Activated CD4-positive, alpha-beta T cell treated with anti-CD3 and anti-CD28 coated beads for 36 hours (primary cell): ENCODE data around the gene CDIPT. TPM values are rescaled to one million over a fixed set of nuclear protein-coding genes. Genes with fewer than 3 reads are reported as not detected.

Experiments
- ATAC-seq: fragments of 200-7000 bp; cut with Tn5 transposase; one replicate; pipeline ENCODE4 v1.10.0; 2021; ENCODE audit warnings: mild to moderate bottlenecking, moderate library complexity
- CTCF ChIA-PET: fragments of 350-600 bp; sonication (Branson Sonifier 250); formaldehyde crosslinking; loops from one replicate; lab custom pipeline; 2021; ENCODE audit warnings: antibody characterized with exemption; lab: Charles Lee
- POLR2A ChIA-PET: fragments of 350-600 bp; sonication (Branson Sonifier 250); formaldehyde crosslinking; loops from one replicate; lab custom pipeline; 2021; ENCODE audit warnings: antibody characterized with exemption, inconsistent platforms; lab: Charles Lee
- DNase-seq: peaks from one replicate; pipeline ENCODE4 v3.0.0-alpha.2; 2020
- H3K27ac Mint-ChIP-seq: one replicate; pipeline ENCODE4 v1.8.0; 2021; ENCODE audit warnings: mixed read lengths
- H3K27me3 Mint-ChIP-seq: one replicate; pipeline ENCODE4 v1.8.0; 2021; ENCODE audit warnings: mixed read lengths
- H3K36me3 Mint-ChIP-seq: one replicate; pipeline ENCODE4 v1.8.0; 2021; ENCODE audit warnings: low read depth, mixed read lengths
- H3K4me1 Mint-ChIP-seq: one replicate; pipeline ENCODE4 v1.8.0; 2021; ENCODE audit warnings: mixed read lengths
- H3K4me3 Mint-ChIP-seq: one replicate; pipeline ENCODE4 v1.8.0; 2021; ENCODE audit warnings: mild to moderate bottlenecking, moderate library complexity, mixed read lengths
- H3K9me3 Mint-ChIP-seq: one replicate; pipeline ENCODE4 v1.8.0; 2021; ENCODE audit warnings: low read depth, mixed read lengths
- intact Hi-C, 2 experiments: fragments of 100-400 bp; cut with DNase I in 1 of 2; cut with micrococcal nuclease in 1 of 2; formaldehyde crosslinking; loops; one replicate each; pipeline versions ENCODE4 v1.14.2 to v1.15.1; 2022 to 2024; cut with DNase I, micrococcal nuclease
- total RNA-seq, 2 experiments: library from RNA; stranded (reverse); gene quantifications; one replicate each; pipeline ENCODE4 v1.2.3, GENCODE V29; 2021

The CDIPT gene
- total RNA-seq, 2 experiments from 2014 or later = 35.1 to 50.0 TPM

DNA sequence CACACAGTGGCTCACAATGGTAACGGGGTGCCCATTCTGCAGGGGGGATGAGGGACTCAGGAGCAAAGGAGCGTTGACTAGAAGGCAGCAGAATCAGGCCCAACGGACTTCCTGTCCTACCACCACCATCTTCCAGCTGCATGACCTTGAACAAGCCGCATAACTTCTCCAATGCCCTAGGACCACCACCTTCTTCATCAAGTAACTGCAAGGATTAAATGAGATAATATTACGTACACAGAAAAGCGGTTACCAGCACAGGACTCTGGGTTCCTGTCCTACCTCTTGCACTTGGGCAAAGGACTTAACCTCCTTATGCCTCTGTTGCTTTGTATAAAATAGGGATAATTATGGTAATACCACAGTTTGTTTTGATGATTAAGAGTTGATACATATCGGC is 41.9 kb upstream of the CDIPT start:
- Mint-ChIP-seq H3K4me3 (no peak overlapping the region), H3K36me3 (peaks cover 6% of the 10 kb centered on the region), H3K9me3 (no peaks in the 10 kb centered on the region), H3K27ac (no peak overlapping the region), H3K4me1 (peaks cover 9% of the 10 kb centered on the region), H3K27me3 (no peaks in the 10 kb centered on the region)
- intact Hi-C loops = no loop called here
- DNase-seq (no peak), ATAC-seq (no peak)
- POLR2A ChIA-PET = no interaction called here
- CTCF ChIA-PET = no interaction called here

DNA sequence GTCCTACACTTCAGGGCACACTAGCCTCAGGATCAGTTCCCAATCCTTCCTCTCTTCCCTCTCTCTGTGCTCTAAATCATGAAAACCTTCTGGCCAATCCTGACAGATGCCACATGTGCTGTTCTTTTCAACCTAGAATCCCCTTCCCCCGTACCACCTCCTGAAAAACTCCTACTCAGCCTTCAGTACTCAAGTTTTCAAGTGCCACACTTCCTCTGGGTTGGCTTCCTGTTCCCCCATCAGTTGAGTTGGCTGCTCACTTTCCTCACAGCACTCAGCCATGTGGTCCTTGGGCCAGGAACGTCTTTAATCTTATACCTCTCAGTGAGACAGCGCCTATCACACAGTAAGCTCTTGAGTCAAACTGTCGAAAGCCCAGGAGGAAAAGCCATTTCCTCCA is 40.6 kb upstream of the CDIPT start:
- Mint-ChIP-seq H3K27me3 (peaks cover 2% of the 10 kb centered on the region), H3K27ac (no peak overlapping the region), H3K9me3 (no peaks in the 10 kb centered on the region), H3K4me1 (peaks cover 11% of the 10 kb centered on the region), H3K4me3 (no peak overlapping the region), H3K36me3 (peaks cover 3% of the 10 kb centered on the region)
- ChIA-PET POLR2A (interaction anchor here (0.7 kb wide), 1 partner anchor 32 kb away, joined by 4 read pairs; no protein-coding TSS in a partner anchor), CTCF (no interaction called here)
- intact Hi-C loops = no loop called here
- DNase-seq (no peak), ATAC-seq (no peak)

DNA sequence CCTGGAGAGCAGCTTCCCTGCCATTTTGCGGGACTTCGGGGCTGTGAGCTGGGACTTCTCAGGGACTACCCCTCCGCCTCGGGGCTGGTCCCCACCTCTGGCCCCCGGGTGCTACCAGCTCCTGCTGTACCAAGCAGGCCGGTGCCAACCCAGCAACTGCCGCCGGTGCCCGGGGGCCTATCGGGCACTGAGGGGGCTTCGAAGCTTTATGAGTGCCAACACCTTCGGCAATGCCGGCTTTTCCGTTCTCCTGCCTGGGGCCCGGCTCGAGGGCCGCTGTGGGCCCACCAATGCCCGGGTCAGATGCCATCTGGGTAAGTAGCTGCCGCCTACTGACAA is 38.5 kb upstream of the CDIPT start:
- Mint-ChIP-seq H3K27ac (no peak overlapping the region), H3K9me3 (no peaks in the 10 kb centered on the region), H3K36me3 (peaks cover 3% of the 10 kb centered on the region), H3K27me3 (peaks cover 18% of the 10 kb centered on the region), H3K4me1 (peaks cover 13% of the 10 kb centered on the region), H3K4me3 (peak overlapping the region; percentile 26)
- ChIA-PET POLR2A (interaction anchor here (0.8 kb wide), 1 partner anchor 11 kb away, joined by 3 read pairs; no protein-coding TSS in a partner anchor), CTCF (interaction anchor here (0.9 to 1.5 kb wide), 2 partner anchors 15 to 72 kb away, joined by 3 read pairs; no protein-coding TSS in a partner anchor)
- no peak for DNase-seq
- intact Hi-C loops = no loop called here
- ATAC-seq = no peak

DNA sequence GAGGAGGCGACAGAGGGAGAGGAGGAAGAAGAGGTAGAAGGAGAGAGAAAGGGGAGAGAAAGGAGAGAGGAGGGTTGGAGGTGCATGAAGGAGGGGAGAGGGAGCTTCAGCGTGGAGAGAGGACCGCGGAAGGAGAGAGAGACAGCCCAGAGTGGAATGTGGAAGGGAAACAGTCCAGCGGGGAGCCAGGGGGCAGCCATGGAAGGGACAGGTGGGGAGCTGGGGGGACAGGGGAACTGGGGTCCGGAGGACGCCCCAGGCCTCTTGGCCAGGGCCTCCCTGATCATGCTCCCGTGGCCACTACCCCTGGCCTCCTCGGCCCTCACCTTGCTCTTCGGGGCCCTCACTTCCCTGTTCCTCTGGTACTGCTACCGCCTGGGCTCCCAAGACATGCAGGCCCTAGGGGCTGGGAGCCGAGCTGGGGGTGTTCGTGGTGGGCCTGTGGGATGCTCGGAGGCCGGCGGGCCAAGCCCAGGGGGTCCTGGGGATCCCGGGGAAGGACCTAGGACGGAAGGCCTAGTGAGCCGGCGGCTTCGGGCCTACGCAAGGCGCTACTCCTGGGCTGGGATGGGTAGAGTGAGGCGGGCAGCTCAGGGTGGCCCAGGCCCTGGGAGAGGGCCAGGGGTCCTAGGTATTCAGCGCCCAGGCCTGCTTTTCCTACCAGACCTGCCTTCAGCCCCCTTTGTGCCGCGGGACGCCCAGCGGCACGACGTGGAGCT is 38.0 kb upstream of the CDIPT start:
- intact Hi-C loops = loop anchor here (1.0 kb wide), 7 partner anchors 24 to 191 kb away; partner anchors contain the start of genes KCTD13 (in 2 of the 2), CDIPT (in 1 of the 2), HIRIP3 (in 1 of the 2) and TAOK2 (in 1 of the 2)
- CTCF ChIA-PET = interaction anchor here (0.6 to 2.0 kb wide), 8 partner anchors 15 to 130 kb away, joined by 3 to 9 read pairs (median 3); partner anchors contain the start of gene TLCD3B
- ATAC-seq (no peak), DNase-seq (no peak)
- peaks cover 13% of the 10 kb centered on the region for H3K4me1 Mint-ChIP-seq
- no peaks in the 10 kb centered on the region for H3K9me3 Mint-ChIP-seq
- POLR2A ChIA-PET = no interaction called here
- H3K4me3 Mint-ChIP-seq = peak overlapping the region; percentile 74
- no peaks in the 10 kb centered on the region for H3K36me3 Mint-ChIP-seq
- H3K27ac Mint-ChIP-seq = no peak overlapping the region
- peaks cover 21% of the 10 kb centered on the region for H3K27me3 Mint-ChIP-seq

DNA sequence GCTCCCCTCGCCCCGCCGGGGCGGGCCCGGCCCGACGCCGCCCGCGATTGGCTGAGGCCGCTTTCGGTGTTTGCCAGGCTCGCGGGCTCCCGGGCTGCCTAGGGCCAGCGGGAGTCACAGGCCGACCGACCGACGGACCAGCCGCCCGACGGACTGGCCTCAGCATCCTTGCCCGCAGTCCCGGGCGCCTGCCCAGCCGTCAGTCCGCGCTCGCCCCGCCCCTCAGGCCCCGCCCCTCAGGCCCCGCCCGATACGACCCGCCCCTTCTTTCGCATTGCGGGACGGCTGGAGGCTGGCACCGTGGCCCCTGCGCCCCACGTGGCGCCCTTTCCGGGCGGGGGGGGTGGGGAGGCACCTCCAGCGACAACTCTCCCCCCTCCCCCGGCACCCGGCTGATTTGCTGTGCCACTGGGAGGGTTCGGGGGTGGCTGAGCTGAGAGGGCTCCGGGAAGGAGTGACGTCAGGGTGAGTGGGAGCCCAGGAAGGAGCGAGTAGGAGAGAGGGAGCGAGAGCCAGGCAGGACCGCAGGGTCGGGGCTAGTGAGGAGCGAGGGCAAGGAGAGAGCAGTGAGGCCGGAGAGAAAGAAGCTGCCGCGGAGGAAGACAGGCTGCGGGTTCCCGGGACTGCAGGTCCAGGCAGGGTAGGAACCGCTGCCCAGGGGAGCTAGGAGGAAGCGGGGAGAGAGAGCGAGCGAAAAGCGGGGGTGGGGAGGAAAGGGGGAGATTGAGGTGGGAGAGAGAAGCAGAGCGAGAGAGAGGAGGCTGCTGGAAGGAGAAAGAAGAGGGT is 37.3 kb upstream of the CDIPT start, which contains the start of gene ASPHD1:
Gene ASPHD1 (plus strand): TSS at position 387 of the 786 bp plus-strand sequence. CDS start 484 bp downstream, outside the sequence.
- no peaks in the 10 kb centered on the region for H3K9me3 Mint-ChIP-seq
- H3K4me1 Mint-ChIP-seq = peaks cover 13% of the 10 kb centered on the region
- POLR2A ChIA-PET = interaction anchor here (1.6 kb wide), 1 partner anchor 73 kb away, joined by 4 read pairs; the partner anchor contains the start of gene TAOK2
- peak within 1 kb of the TSS; percentile 74 for H3K4me3 Mint-ChIP-seq
- CTCF ChIA-PET = interaction anchor here (0.6 to 2.0 kb wide), 9 partner anchors 16 to 200 kb away, joined by 3 to 9 read pairs (median 3); partner anchors contain the start of gene TLCD3B
- H3K27ac Mint-ChIP-seq = peak within 1 kb of the TSS; percentile 38
- H3K36me3 Mint-ChIP-seq = no peaks in the 10 kb centered on the region
- intact Hi-C loops = loop anchor here (1.0 kb wide), 7 partner anchors 23 to 192 kb away; partner anchors contain the start of genes KCTD13 (in 2 of the 2), CDIPT (in 1 of the 2), HIRIP3 (in 1 of the 2) and TAOK2 (in 1 of the 2)
- DNase-seq (peak; percentile 84), ATAC-seq (peak; percentile 92)
- H3K27me3 Mint-ChIP-seq = peaks cover 21% of the 10 kb centered on the region

DNA sequence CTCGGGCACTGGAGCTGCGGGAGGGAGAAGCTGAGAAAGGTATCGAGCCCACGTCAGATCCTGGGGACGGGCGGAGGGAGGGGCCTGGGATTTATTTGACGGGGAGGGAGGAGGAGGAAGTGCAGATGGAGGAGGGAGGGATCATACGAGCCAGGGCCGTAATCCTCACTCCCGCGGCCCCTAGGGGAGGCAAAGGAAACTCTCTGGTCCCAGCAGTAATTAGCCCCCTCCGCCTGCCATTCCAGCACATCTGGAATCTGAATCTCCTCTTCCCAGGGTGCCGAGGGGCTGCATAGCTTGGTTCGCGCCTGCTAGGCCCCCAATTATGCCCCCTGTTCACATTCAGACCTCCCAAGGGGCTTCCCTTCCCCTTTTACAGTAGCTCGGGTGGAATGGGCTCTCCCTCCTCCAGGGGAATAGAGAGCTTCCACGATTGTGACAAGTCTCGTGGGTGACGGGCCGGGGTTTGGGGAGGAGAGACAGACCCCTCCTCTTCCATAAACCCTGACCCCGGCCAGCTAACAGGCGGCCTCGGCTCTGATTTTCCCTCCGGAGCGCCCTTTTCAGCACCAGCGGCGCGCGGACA is 36.6 kb upstream of the CDIPT start, which contains the start of gene SEZ6L2:
Gene SEZ6L2 (minus strand): TSS at position 35 of the 586 bp plus-strand sequence. CDS start 531 bp downstream, outside the sequence.
- no peaks in the 10 kb centered on the region for H3K36me3 Mint-ChIP-seq
- H3K27me3 Mint-ChIP-seq = peaks cover 21% of the 10 kb centered on the region
- H3K4me3 Mint-ChIP-seq = peak within 1 kb of the TSS; percentile 74
- CTCF ChIA-PET = interaction anchor here (0.6 to 2.0 kb wide), 7 partner anchors 22 to 266 kb away, joined by 3 to 9 read pairs (median 3); partner anchors contain the start of gene TLCD3B
- ATAC-seq (no peak), DNase-seq (peak; percentile 87)
- POLR2A ChIA-PET = interaction anchor here (1.6 kb wide), 1 partner anchor 74 kb away, joined by 4 read pairs; the partner anchor contains the start of gene TAOK2
- H3K27ac Mint-ChIP-seq = no peak within 1 kb of the TSS
- intact Hi-C loops = loop anchor here (1.0 to 5.0 kb wide), 8 partner anchors 22 to 193 kb away; partner anchors contain the start of genes KCTD13 (in 2 of the 2), CDIPT (in 1 of the 2), HIRIP3 (in 1 of the 2) and TAOK2 (in 1 of the 2)
- no peaks in the 10 kb centered on the region for H3K9me3 Mint-ChIP-seq
- H3K4me1 Mint-ChIP-seq = peaks cover 13% of the 10 kb centered on the region

DNA sequence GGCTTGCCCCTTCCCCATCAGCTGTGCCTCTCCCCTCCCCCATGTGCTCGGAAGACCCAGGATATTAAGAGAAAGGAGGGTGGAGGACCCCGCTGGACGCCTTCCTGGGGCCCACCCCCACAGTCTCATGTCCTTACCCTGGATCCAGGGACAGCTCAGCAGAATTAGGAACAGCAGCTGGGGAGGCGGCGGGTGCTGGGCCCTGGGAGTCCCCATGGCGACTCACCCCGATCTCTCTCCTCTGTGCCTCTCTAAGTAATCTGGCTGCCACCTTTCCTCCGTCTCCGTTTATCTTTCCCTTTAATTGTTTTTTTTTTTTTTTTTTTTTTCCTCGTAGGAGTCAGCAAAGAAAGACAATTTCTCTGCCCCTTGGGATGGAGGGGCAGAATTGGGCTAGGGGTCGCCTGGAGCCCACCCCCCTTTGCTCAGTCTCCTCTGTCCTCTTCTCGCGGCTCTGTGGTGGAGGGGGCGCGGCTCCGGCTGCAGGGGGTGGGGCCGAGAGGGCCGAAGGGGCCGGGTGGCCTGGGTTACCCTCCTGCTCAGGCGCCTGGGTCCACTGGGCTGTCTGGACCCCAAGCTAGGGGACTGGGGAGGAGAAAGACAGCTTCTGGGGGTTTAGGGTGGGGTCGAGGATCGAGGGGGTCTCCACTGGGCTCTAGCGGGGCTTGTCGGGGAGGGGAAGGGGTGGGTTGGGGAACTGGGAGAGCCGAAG is 35.9 kb upstream of the CDIPT start:
- Mint-ChIP-seq H3K4me3 (peak overlapping the region; percentile 32), H3K4me1 (peaks cover 13% of the 10 kb centered on the region), H3K9me3 (no peaks in the 10 kb centered on the region), H3K36me3 (no peaks in the 10 kb centered on the region), H3K27ac (no peak overlapping the region), H3K27me3 (peaks cover 21% of the 10 kb centered on the region)
- DNase-seq (no peak), ATAC-seq (no peak)
- ChIA-PET POLR2A (interaction anchor here (1.6 kb wide), 1 partner anchor 75 kb away, joined by 4 read pairs; the partner anchor contains the start of gene TAOK2), CTCF (interaction anchor here (0.7 to 2.0 kb wide), 3 partner anchors 51 to 267 kb away, joined by 3 to 9 read pairs (median 8); partner anchors contain the start of gene TLCD3B)
- intact Hi-C loops = loop anchor here in 1 of 2 experiments (5.0 kb wide), 1 partner anchor 52 kb away; no protein-coding TSS in a partner anchor

DNA sequence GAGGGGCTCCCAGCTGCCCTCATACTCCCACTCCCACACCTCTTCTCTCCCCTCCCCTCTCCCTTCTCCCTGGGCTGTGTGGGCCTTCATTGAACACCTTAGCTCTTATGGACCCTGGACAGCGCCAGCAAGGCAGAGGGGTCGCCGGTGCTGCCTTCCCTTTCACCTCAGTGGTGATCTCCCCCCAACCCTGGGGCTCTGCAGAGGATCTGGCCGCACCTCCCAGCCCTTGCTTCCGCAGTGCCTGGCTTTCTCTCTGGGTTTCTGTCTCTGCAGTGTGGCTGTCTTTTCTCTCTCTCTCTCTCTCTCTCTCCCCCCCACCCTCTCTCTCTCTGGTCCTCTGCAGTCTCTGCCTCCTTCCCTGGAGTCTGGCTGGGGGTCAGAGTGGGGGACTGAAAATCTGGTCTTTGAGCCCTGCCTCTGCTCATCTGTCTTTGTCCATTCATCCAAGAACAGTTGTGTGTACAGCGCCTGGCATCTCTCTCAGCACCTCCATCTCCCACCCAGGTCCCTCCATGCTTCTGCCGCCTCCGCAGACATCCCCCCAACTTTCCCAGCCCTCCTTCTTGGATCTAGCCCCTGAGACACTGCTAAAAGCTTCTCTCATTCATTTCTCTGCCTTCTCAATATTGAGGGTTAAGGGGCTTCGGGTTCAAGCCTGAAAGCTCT is 35.2 kb upstream of the CDIPT start:
- H3K4me3 Mint-ChIP-seq = peak overlapping the region; percentile 32
- ChIA-PET POLR2A (no interaction called here), CTCF (interaction anchor here (0.7 kb wide), 1 partner anchor 23 kb away, joined by 3 read pairs; no protein-coding TSS in a partner anchor)
- peaks cover 10% of the 10 kb centered on the region for H3K4me1 Mint-ChIP-seq
- H3K27ac Mint-ChIP-seq = no peak overlapping the region
- H3K27me3 Mint-ChIP-seq = peaks cover 21% of the 10 kb centered on the region
- ATAC-seq (no peak), DNase-seq (no peak)
- intact Hi-C loops = loop anchor here in 1 of 2 experiments (5.0 kb wide), 1 partner anchor 51 kb away; no protein-coding TSS in a partner anchor
- no peaks in the 10 kb centered on the region for H3K9me3 Mint-ChIP-seq
- no peaks in the 10 kb centered on the region for H3K36me3 Mint-ChIP-seq

DNA sequence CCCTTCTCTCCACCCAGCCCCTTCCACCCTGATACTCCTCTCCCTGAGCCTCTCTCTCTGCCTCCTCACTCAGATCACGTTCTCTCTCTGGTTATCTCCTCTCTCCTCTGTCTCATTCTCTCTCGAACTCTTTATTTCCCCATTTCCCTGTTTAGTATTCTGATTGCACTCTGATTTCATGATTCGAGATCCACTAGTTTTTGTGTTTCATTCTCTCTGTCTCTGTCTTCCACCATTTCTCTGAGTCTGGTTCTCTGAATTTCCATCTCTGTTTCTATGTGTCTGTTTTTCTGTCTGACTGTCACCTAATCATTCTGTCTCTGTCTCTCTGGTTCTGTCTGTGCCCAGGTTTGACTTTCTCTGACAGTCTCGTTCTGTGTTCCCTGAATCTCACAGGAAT is 34.3 kb upstream of the CDIPT start:
- intact Hi-C loops = loop anchor here in 1 of 2 experiments (5.0 kb wide), 1 partner anchor 50 kb away; no protein-coding TSS in a partner anchor
- POLR2A ChIA-PET = no interaction called here

More for the DNA sequence above, 34.3 kb upstream of the CDIPT start:
- no peaks in the 10 kb centered on the region for H3K36me3 Mint-ChIP-seq
- H3K27ac Mint-ChIP-seq = no peak overlapping the region
- H3K4me1 Mint-ChIP-seq = peaks cover 10% of the 10 kb centered on the region
- DNase-seq (no peak), ATAC-seq (no peak)
- H3K9me3 Mint-ChIP-seq = no peaks in the 10 kb centered on the region
- CTCF ChIA-PET = no interaction called here
- peaks cover 21% of the 10 kb centered on the region for H3K27me3 Mint-ChIP-seq
- no peak overlapping the region for H3K4me3 Mint-ChIP-seq
